Right renal pelvis (tissue), 4 donors: ENCODE measurements around the gene GALNT17. TPM values are rescaled to one million over a fixed set of nuclear protein-coding genes. Genes with fewer than 3 reads are reported as not detected.
"Not testable (repeated sequence)": the region's sequence is repeated elsewhere in the genome, so short reads cannot be mapped to it uniquely, and the experiment has no call there.

Source experiments
- DNase-seq, 4 donors: peaks; one replicate each; pipeline ENCODE4 v3.0.0-alpha.2; 2013; ENCODE audit warnings: low read depth in 4 of 4, low spot score in 3 of 4, missing footprints in 1 of 4
- polyA plus RNA-seq, 4 donors: library from polyadenylated mRNA; unstranded; fragments of 120-200 nt; gene quantifications; one replicate each; pipeline ENCODE4 v1.2.1, GENCODE V29; 2013; ENCODE audit not compliant: insufficient read length in 4 of 4

The GALNT17 gene
- polyA plus RNA-seq, 4 donors: 3.6 to 6.0 (median 4.4) TPM

- no peak for DNase-seq
These were observed 25.8 kb downstream of the GALNT17 start for GRCh38 chr7:71157757-71158156.

GRCh38 chr7:71165708-71166107 is 33.8 kb downstream of the GALNT17 start:
- no peak for DNase-seq

- no peak for DNase-seq
These were observed 39.5 kb downstream of the GALNT17 start for GRCh38 chr7:71171476-71171875.

- DNase-seq: no peak
These were observed 42.0 kb downstream of the GALNT17 start for GRCh38 chr7:71173955-71174354.

GRCh38 chr7:71182438-71182935 is 50.5 kb downstream of the GALNT17 start:
- no peak for DNase-seq

GRCh38 chr7:71184136-71184535 is 52.2 kb downstream of the GALNT17 start:
- no peak for DNase-seq

- DNase-seq: no peak
These were observed 52.7 kb downstream of the GALNT17 start for GRCh38 chr7:71184609-71185008.

- DNase-seq: no peak
These were observed 54.7 kb downstream of the GALNT17 start for GRCh38 chr7:71186535-71187057.

GRCh38 chr7:71191771-71192170 is 59.8 kb downstream of the GALNT17 start:
- no peak for DNase-seq

GRCh38 chr7:71193099-71193810 is 61.3 kb downstream of the GALNT17 start:
- no peak for DNase-seq

GRCh38 chr7:71198391-71198790 is 66.4 kb downstream of the GALNT17 start:
- DNase-seq: no peak

GRCh38 chr7:71198887-71199286 is 66.9 kb downstream of the GALNT17 start:
- no peak for DNase-seq

GRCh38 chr7:71206184-71206583 is 74.2 kb downstream of the GALNT17 start:
- DNase-seq: no peak

- no peak for DNase-seq
These were observed 76.9 kb downstream of the GALNT17 start for GRCh38 chr7:71208881-71209280.

- DNase-seq: not testable (repeated sequence)
These were observed 77.5 kb downstream of the GALNT17 start for GRCh38 chr7:71209484-71209883.

GRCh38 chr7:71210220-71210619 is 78.3 kb downstream of the GALNT17 start:
- DNase-seq: no peak

GRCh38 chr7:71212433-71212832 is 80.5 kb downstream of the GALNT17 start:
- not testable (repeated sequence) for DNase-seq

GRCh38 chr7:71216211-71216610 is 84.3 kb downstream of the GALNT17 start:
- DNase-seq: no peak

- no peak for DNase-seq
These were observed 88.3 kb downstream of the GALNT17 start for GRCh38 chr7:71220210-71220695.

GRCh38 chr7:71221049-71221448 is 89.1 kb downstream of the GALNT17 start:
- no peak for DNase-seq

GRCh38 chr7:71221549-71221948 is 89.6 kb downstream of the GALNT17 start:
- no peak for DNase-seq

- DNase-seq: no peak
These were observed 95.2 kb downstream of the GALNT17 start for GRCh38 chr7:71227126-71227525.
